22Rv1 (cell line): ENCODE measurements around the gene SNRPA.

ENCODE experiments used
- ZFX ChIP-seq: fragments of 450-650 bp; IDR thresholded peaks from 2 replicates; pipeline ENCODE4 v1.6.1; 2017; ENCODE audit warnings: antibody characterized with exemption, borderline replicate concordance
- TF ChIP-seq, protein P1 (sequence below): fragments of 450-650 bp; IDR thresholded peaks from 2 replicates; pipeline ENCODE4 v1.5.1; 2017; ENCODE audit warnings: mild to moderate bottlenecking

DNA sequence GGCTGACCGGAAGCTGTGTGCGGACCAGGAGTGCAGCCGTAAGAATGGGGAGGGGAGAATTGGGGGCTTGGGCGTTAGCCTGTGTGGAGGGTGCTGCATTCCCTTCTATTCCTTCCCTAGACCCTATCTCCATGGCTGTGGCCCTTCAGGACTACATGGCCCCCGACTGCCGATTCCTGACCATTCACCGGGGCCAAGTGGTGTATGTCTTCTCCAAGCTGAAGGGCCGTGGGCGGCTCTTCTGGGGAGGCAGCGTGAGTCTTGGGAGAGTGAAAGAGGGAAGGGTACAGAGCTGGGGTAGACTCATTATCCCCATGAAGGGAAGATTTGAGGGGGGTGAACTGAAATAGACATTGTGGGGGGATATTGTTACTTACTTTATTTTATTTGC, 24.6 kb downstream of the SNRPA start:
- TF ChIP-seq ZFX, result no peak
- TF ChIP-seq, protein P1, sequence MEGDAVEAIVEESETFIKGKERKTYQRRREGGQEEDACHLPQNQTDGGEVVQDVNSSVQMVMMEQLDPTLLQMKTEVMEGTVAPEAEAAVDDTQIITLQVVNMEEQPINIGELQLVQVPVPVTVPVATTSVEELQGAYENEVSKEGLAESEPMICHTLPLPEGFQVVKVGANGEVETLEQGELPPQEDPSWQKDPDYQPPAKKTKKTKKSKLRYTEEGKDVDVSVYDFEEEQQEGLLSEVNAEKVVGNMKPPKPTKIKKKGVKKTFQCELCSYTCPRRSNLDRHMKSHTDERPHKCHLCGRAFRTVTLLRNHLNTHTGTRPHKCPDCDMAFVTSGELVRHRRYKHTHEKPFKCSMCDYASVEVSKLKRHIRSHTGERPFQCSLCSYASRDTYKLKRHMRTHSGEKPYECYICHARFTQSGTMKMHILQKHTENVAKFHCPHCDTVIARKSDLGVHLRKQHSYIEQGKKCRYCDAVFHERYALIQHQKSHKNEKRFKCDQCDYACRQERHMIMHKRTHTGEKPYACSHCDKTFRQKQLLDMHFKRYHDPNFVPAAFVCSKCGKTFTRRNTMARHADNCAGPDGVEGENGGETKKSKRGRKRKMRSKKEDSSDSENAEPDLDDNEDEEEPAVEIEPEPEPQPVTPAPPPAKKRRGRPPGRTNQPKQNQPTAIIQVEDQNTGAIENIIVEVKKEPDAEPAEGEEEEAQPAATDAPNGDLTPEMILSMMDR, result no peak
